AG09319 (cell line): ENCODE data around the gene ZNF780B.
A peak's percentile ranks its signal among the peaks of the same experiment; 100 is the strongest.

Source experiments
- DNase-seq: peaks from one replicate; pipeline ENCODE4 v3.0.0-alpha.2; 2010; ENCODE audit warnings: low read depth; ENCODE audit errors: extremely low read depth
- TF ChIP-seq, protein P1 (sequence below): IDR thresholded peaks from 2 replicates; pipeline ENCODE4 v1.5.1; 2011; ENCODE audit warnings: low read depth, mild to moderate bottlenecking, inconsistent platforms, low read length, moderate library complexity

The ZNF780B gene

DNA sequence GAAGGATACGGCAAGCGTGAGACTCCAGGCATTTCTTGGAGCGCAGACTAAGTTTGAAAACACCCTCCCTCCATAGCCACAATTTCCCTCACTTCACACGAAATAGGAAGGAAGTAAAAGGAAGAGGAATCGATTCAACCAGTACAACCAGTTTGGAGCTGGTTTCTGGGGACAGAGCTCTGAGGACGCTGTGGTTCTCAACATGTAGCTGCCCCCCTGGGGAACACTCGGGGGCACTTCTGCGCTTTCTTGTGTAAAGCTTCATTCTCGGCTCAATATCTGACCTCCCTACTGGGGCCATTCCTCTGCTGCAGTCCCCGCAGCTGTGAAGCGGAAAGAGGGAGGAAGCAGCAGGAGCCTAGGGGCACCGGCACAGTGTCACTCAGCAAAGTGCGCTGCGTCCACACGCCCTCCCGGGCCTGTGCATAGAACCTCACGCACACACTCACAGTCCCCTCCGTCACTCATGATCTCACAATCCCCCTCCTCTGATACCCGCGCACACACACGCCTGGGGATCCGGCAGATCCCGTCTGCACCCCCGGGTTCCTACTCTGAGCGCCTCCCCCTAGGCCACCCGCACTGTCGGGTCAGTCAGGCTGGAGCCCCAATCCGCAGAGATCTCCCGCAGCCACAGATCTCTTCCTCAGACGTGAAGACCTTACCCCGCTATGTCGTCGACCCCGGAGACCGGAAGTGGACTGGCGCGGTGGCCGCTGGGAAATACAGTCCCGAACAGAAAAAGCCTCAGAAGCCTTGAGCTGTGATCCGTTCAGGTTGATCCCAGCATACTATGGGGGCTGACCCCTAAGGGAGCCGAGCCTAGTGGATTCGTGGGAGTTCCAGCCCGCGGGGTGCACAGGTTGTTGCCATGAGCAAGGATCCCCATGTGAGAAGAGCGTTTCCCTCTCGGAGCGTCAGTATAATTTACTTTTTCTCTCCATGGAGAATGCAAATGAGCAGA, 34.5 kb upstream of the ZNF780B start, which contains the start of gene ZNF780A:
Gene ZNF780A, minus strand, starts transcription at position 703 of the 964 bp plus-strand sequence. CDS start 6,190 bp downstream, outside the sequence.
- no peak for DNase-seq
- TF ChIP-seq, protein P1, sequence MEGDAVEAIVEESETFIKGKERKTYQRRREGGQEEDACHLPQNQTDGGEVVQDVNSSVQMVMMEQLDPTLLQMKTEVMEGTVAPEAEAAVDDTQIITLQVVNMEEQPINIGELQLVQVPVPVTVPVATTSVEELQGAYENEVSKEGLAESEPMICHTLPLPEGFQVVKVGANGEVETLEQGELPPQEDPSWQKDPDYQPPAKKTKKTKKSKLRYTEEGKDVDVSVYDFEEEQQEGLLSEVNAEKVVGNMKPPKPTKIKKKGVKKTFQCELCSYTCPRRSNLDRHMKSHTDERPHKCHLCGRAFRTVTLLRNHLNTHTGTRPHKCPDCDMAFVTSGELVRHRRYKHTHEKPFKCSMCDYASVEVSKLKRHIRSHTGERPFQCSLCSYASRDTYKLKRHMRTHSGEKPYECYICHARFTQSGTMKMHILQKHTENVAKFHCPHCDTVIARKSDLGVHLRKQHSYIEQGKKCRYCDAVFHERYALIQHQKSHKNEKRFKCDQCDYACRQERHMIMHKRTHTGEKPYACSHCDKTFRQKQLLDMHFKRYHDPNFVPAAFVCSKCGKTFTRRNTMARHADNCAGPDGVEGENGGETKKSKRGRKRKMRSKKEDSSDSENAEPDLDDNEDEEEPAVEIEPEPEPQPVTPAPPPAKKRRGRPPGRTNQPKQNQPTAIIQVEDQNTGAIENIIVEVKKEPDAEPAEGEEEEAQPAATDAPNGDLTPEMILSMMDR = no peak

DNA sequence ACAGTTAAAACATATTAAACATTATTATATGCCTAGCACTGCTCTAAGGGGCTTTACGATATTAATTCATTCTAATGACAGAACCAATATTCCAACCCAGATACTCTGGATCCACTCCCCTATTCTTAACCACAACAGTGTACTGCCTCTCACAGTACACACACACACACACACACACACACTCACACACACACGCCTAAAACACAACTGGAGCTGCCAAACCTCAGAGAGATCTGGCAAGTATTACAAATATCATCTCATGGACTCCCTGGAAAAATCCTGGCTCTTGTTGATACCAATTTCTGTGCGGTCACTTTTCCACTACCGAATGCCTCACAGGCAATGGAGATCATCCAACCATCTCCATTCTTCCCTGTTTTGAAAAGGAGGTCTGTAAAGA, 33.4 kb upstream of the ZNF780B start:
- peak; percentile 38 for DNase-seq
- TF ChIP-seq, protein P1 = no peak

DNA sequence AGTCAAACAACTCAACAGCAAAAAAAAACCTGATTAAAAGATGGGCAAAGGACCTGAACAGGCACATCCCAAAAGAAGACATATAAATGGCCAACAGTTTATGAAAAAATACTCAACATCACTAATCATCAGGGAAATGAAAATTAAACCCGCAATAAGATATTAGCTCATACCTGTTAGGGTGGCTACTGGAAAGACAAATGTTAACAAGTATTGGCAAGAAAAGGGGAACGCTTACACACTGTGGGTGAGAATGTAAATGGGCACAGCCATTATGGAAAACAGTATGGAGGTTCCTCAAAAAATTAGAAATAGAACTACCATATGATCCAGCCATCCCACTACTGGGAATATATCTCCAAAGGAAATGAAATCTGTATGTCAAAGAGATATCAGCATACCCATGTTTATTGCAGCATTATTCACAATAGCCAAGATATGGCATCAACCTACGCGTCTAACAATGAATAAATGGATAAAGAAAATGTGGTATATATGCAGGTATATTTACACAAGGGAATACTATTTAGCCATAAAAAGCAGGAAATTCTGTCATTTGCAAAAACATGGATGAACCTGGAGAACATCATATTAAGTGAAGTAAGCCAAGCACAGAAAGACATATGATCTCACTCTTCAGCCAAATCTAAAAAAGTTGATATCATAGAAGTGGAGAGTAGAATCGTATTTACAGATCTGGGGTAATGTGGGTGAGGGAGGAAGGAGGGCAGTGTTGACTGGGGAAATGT, 32.4 kb upstream of the ZNF780B start:
- no peak for DNase-seq
- TF ChIP-seq, protein P1 = no peak

DNA sequence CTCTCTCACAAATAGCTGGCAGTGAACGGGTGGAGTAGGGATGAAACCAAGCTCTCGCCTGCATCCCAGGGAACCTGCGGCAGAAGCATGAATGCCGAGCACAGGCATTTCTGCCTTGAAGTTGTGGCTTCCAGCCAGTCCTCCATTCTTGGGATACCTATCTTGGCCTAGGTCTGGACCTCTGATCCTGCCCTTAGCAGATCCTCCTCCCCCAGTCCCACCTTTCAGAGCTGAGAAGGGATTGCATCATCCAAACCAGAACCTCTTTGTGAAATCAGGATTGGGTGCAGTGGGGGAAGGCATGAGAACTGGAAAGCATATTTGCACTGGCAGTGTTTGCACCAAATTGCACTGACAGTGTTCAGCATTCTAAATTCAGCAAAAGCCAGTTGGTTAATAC, 28.9 kb upstream of the ZNF780B start:
- TF ChIP-seq, protein P1 = no peak
- DNase-seq = no peak

DNA sequence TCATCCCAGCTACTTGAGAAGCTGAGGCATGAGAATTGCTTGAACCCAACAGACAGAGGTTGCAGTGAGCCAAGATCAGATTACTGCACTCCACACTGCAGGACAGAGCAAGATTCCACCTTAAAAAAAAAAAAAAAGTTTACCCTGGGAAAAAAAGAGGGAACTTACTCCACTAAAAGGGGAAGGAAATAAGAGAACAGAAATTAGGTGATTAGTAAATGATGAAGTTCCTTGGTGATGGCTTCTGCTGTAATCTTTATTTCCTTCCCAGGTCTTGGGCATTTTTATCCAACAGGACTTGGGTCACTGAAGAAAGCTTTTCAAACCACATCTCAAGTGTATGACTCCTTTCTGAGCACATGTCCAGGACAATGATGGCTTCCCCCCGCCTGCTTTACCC, 25.4 kb upstream of the ZNF780B start:
- TF ChIP-seq, protein P1 = no peak
- no peak for DNase-seq

DNA sequence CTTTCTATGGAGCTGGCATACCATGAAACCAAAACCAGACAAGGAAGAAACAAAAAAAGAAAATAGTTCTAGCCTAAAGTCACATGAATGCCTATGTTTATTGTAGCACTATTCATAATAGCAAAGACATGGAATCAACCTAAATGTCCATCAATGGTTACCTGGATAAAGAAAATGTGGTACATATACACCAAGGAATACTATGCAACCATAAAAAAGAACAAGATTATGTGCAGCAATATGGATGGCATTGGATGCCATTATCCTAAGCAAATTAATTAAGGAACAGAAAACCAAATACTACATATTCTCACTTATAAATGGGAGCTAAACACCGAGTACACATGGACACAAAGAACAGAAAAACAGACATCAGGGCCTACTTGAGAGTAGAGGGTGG, 24.3 kb upstream of the ZNF780B start:
- no peak for DNase-seq
- TF ChIP-seq, protein P1 = no peak

DNA sequence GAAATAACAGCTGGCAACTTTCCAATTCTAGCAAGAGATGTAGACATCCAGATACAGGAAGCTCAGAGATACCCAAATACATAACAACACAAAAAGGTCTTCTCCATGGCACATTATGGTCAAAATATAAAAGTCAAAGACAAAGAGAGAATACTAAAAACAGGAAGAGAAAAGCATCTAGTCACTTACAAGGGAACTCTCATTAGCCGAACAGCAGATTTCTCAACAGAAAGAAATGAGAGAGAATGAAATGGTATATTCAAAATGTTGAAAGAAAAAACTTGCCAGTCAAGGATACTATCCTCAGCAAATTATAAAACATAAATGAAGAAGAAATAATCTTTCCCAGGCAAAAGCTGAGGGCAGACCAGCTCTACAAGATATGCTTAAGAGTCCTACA, 22.3 kb upstream of the ZNF780B start:
- DNase-seq = no peak
- TF ChIP-seq, protein P1 = no peak
